SH-SY5Y (cell line): ENCODE data around the gene PCNX2.

Experiments
- GATA2 ChIP-seq: IDR thresholded peaks from 2 replicates; pipeline ENCODE4 v1.6.1; 2011; ENCODE audit warnings: mild to moderate bottlenecking, low read depth, low read length
- GATA3 ChIP-seq: IDR thresholded peaks from 2 replicates; pipeline ENCODE4 v1.6.1; 2011; ENCODE audit warnings: low read depth, mild to moderate bottlenecking, low read length, moderate library complexity

- TF ChIP-seq GATA2 (no peak), GATA3 (no peak)
Observed at GRCh38 chr1:233019083-233019482, 276.4 kb downstream of the PCNX2 start.
